D721Med (cell line): ENCODE data around the gene NPHP1.
"Not testable (repeated sequence)": the region's sequence is repeated elsewhere in the genome, so short reads cannot be mapped to it uniquely, and the experiment has no call there.

ENCODE experiments used
- DNase-seq: peaks from one replicate; pipeline ENCODE4 v3.0.0; 2011; ENCODE audit warnings: low spot score; ENCODE audit not compliant: insufficient read length
- FAIRE-seq: peaks from 2 replicates; lab custom pipeline; 2011; peaks lifted over from hg19 to GRCh38; lab: Jason Lieb, UNC
- CTCF ChIP-seq: IDR thresholded peaks from 2 replicates; pipeline ENCODE4 v1.5.1; 2012; ENCODE audit warnings: mild to moderate bottlenecking, control low read depth; ENCODE audit not compliant: insufficient read depth; ENCODE audit errors: missing control alignments

NPHP1 gene

GRCh38 chr2:110099471-110100225 is 105.2 kb downstream of the NPHP1 start:
- DNase-seq (no peak), FAIRE-seq (no peak)
- no peak for TF ChIP-seq CTCF

GRCh38 chr2:110099038-110099425 is 105.8 kb downstream of the NPHP1 start:
- FAIRE-seq: no peak
- TF ChIP-seq CTCF: no peak

GRCh38 chr2:110097506-110098220 is 107.2 kb downstream of the NPHP1 start:
- DNase-seq (no peak), FAIRE-seq (no peak)
- TF ChIP-seq CTCF: no peak

More at GRCh38 chr2:110099038-110099425, 105.8 kb downstream of the NPHP1 start:
- no peak for DNase-seq

- no peak for FAIRE-seq
- no peak for TF ChIP-seq CTCF
- DNase-seq: no peak
Observed at GRCh38 chr2:110095994-110096633, 108.7 kb downstream of the NPHP1 start.

GRCh38 chr2:110094884-110095534 is 109.8 kb downstream of the NPHP1 start:
- FAIRE-seq, DNase-seq: not testable (repeated sequence)

- FAIRE-seq, DNase-seq: not testable (repeated sequence)
Observed at GRCh38 chr2:110093924-110094323, 110.9 kb downstream of the NPHP1 start.

- not testable (repeated sequence) for FAIRE-seq, DNase-seq
Observed at GRCh38 chr2:110090164-110090563, 114.6 kb downstream of the NPHP1 start.

- not testable (repeated sequence) for FAIRE-seq, DNase-seq
Observed at GRCh38 chr2:110083757-110084156, 121.1 kb downstream of the NPHP1 start.

GRCh38 chr2:110083162-110083561 is 121.7 kb downstream of the NPHP1 start:
- DNase-seq, FAIRE-seq: not testable (repeated sequence)

- not testable (repeated sequence) for DNase-seq, FAIRE-seq
Observed at GRCh38 chr2:110078104-110078503, 126.7 kb downstream of the NPHP1 start.

GRCh38 chr2:110075896-110076295 is 128.9 kb downstream of the NPHP1 start:
- not testable (repeated sequence) for FAIRE-seq, DNase-seq
